ENCODE measurements around the gene C4BPB. TPM values are rescaled to one million over a fixed set of nuclear protein-coding genes. Genes with fewer than 3 reads are reported as not detected.

C4BPB gene
- total and polyA plus RNA-seq, 2 donors (not counting 3 experiments of a cell fraction or from before 2014, with no cell fraction given), result not detected

GRCh38 chr1:207130252-207131036, 41.8 kb downstream of the C4BPB start:
- BruUV-seq (replicated peaks), result no TSS peak
- Histone ChIP-seq H3K9ac (replicated peaks; ENCODE audit: extremely low read depth, insufficient read depth, low read length) (no peak overlapping the region), H3K27ac (ENCODE audit: insufficient read depth, low read depth, low read length) (no peak overlapping the region), H2AFZ (ENCODE audit: low read depth, low read length) (no peak overlapping the region), H3K27me3 (ENCODE audit: control insufficient read depth in 2 of 2, insufficient read depth in 2 of 2, low read length in 2 of 2) (no peaks in the 10 kb centered on the region), H3K4me2 (ENCODE audit: insufficient read depth, low read length) (no peak overlapping the region), H4K20me1 (replicated peaks; ENCODE audit: control insufficient read depth, extremely low read depth, insufficient read depth, low read length) (no peaks in the 10 kb centered on the region), H3K4me1 (ENCODE audit: control insufficient read depth, extremely low read depth, insufficient read depth, low read length) (no peaks in the 10 kb centered on the region), H3K79me2 (ENCODE audit: control insufficient read depth, insufficient read depth, low read length) (no peaks in the 10 kb centered on the region), H3K9me1 (replicated peaks; ENCODE audit: control insufficient read depth, extremely low read depth, insufficient read depth, low read length) (no peaks in the 10 kb centered on the region), H3K36me3 (ENCODE audit: control insufficient read depth in 2 of 2, extremely low read depth in 1 of 2, insufficient read depth in 2 of 2, low read length in 2 of 2) (no peaks in the 10 kb centered on the region), H3K9me3 (replicated peaks; ENCODE audit: control insufficient read depth, insufficient read depth, low read length) (no peaks in the 10 kb centered on the region), H3K4me3 (replicated peaks in 1 of 3; ENCODE audit: insufficient read depth in 1 of 3, low read depth in 1 of 3, low read length in 3 of 3) (no peak overlapping the region)
- TF ChIP-seq POLR2AphosphoS5 (IDR thresholded peaks at IDR 0.05; ENCODE audit: insufficient read depth, low read depth, low read length) (no peak), EZH2 (IDR thresholded peaks at IDR 0.05; ENCODE audit: borderline replicate concordance, low read depth, low read length, severe bottlenecking) (no peak), MAX (IDR thresholded peaks at IDR 0.05; ENCODE audit: insufficient read depth, insufficient read length) (no peak), JUN (IDR thresholded peaks at IDR 0.05; ENCODE audit: borderline replicate concordance, insufficient read depth, insufficient read length, low read depth) (no peak)
- intact Hi-C loops (cut with micrococcal nuclease), result no loop called here
- ChIA-PET POLR2A (no interaction called here), CTCF (no interaction called here)
- FAIRE-seq, result no peak
- dilution Hi-C loops (cut with MboI; ENCODE audit: extremely low pct_ligation_motif_present, low sequenced_read_pairs), result no loop called here
- no peak for DNase-seq (ENCODE audit: low read depth, low spot score)

GRCh38 chr1:207131163-207131562, 42.5 kb downstream of the C4BPB start:
- H3K9me1 ChIP-seq (replicated peaks; ENCODE audit: control insufficient read depth, extremely low read depth, insufficient read depth, low read length), result no peaks in the 10 kb centered on the region
- no peak overlapping the region for H3K27ac ChIP-seq (ENCODE audit: insufficient read depth, low read depth, low read length)
- no peaks in the 10 kb centered on the region for H3K9me3 ChIP-seq (replicated peaks; ENCODE audit: control insufficient read depth, insufficient read depth, low read length)
- no peaks in the 10 kb centered on the region for H3K27me3 ChIP-seq (ENCODE audit: control insufficient read depth in 2 of 2, insufficient read depth in 2 of 2, low read length in 2 of 2)
- CTCF ChIA-PET, result no interaction called here
- no peak overlapping the region for H3K9ac ChIP-seq (replicated peaks; ENCODE audit: extremely low read depth, insufficient read depth, low read length)
- no peak for TF ChIP-seq MAX (IDR thresholded peaks at IDR 0.05; ENCODE audit: insufficient read depth, insufficient read length)
- no peak for TF ChIP-seq POLR2AphosphoS5 (IDR thresholded peaks at IDR 0.05; ENCODE audit: insufficient read depth, low read depth, low read length)
- TF ChIP-seq CTCF (IDR thresholded peaks at IDR 0.05; ENCODE audit: extremely low read depth in 1 of 2, insufficient read depth in 1 of 2, low read depth in 1 of 2, low read length in 2 of 2), result no peak
- no peak for TF ChIP-seq FOS (IDR thresholded peaks at IDR 0.05; ENCODE audit: borderline replicate concordance, insufficient read depth, low read length)
- no peak overlapping the region for H3K4me3 ChIP-seq (replicated peaks in 1 of 3; ENCODE audit: insufficient read depth in 1 of 3, low read depth in 1 of 3, low read length in 3 of 3)
- no peaks in the 10 kb centered on the region for H3K79me2 ChIP-seq (ENCODE audit: control insufficient read depth, insufficient read depth, low read length)
- dilution Hi-C loops (cut with MboI; ENCODE audit: extremely low pct_ligation_motif_present, low sequenced_read_pairs) (no loop called here), intact Hi-C loops (cut with micrococcal nuclease) (no loop called here)
- POLR2A ChIA-PET, result no interaction called here
- H3K36me3 ChIP-seq (ENCODE audit: control insufficient read depth in 2 of 2, extremely low read depth in 1 of 2, insufficient read depth in 2 of 2, low read length in 2 of 2), result no peaks in the 10 kb centered on the region
- no peak overlapping the region for H2AFZ ChIP-seq (ENCODE audit: low read depth, low read length)
- BruUV-seq (replicated peaks), result no TSS peak
- H3K4me1 ChIP-seq (ENCODE audit: control insufficient read depth, extremely low read depth, insufficient read depth, low read length), result no peaks in the 10 kb centered on the region
- FAIRE-seq (no peak), DNase-seq (ENCODE audit: low read depth, low spot score) (no peak)
- H4K20me1 ChIP-seq (replicated peaks; ENCODE audit: control insufficient read depth, extremely low read depth, insufficient read depth, low read length), result no peaks in the 10 kb centered on the region
- no peak overlapping the region for H3K4me2 ChIP-seq (ENCODE audit: insufficient read depth, low read length)
